HL-60/S4 (cell line): Measurements from ENCODE around the gene EEF1AKMT2.

ENCODE experiments used
- in situ Hi-C: fragments of 300-500 bp; cut with MboI; formaldehyde crosslinking; loops from 2 replicates; pipeline ENCODE4 v1.14.3; 2022; ENCODE audit warnings: low sequenced_read_pairs

Gene EEF1AKMT2

GRCh38 chr10:124756156-124756903 is 35.4 kb downstream of the EEF1AKMT2 start:
- in situ Hi-C loops = no loop called here

GRCh38 chr10:124755581-124755980 is 36.1 kb downstream of the EEF1AKMT2 start:
- in situ Hi-C loops = no loop called here

GRCh38 chr10:124754227-124754626 is 37.5 kb downstream of the EEF1AKMT2 start:
- in situ Hi-C loops = no loop called here

GRCh38 chr10:124748953-124749645 is 42.6 kb downstream of the EEF1AKMT2 start:
- in situ Hi-C loops = loop anchor here (10.0 kb wide), 1 partner anchor 214 kb away; no protein-coding TSS in a partner anchor

- in situ Hi-C loops = loop anchor here (10.0 kb wide), 1 partner anchor 213 kb away; no protein-coding TSS in a partner anchor
Measured at GRCh38 chr10:124748166-124748565, 43.5 kb downstream of the EEF1AKMT2 start.

GRCh38 chr10:124747745-124748144 is 43.9 kb downstream of the EEF1AKMT2 start:
- in situ Hi-C loops = loop anchor here (10.0 kb wide), 1 partner anchor 213 kb away; no protein-coding TSS in a partner anchor

GRCh38 chr10:124746992-124747391 is 44.7 kb downstream of the EEF1AKMT2 start:
- in situ Hi-C loops = loop anchor here (10.0 kb wide), 1 partner anchor 212 kb away; no protein-coding TSS in a partner anchor

- in situ Hi-C loops = loop anchor here (10.0 kb wide), 1 partner anchor 212 kb away; no protein-coding TSS in a partner anchor
Measured at GRCh38 chr10:124746447-124746846, 45.2 kb downstream of the EEF1AKMT2 start.

GRCh38 chr10:124745673-124746072 is 46.0 kb downstream of the EEF1AKMT2 start:
- in situ Hi-C loops = loop anchor here (10.0 kb wide), 1 partner anchor 211 kb away; no protein-coding TSS in a partner anchor

GRCh38 chr10:124745252-124745651 is 46.4 kb downstream of the EEF1AKMT2 start:
- in situ Hi-C loops = loop anchor here (10.0 kb wide), 1 partner anchor 210 kb away; no protein-coding TSS in a partner anchor

GRCh38 chr10:124744102-124745050 is 47.3 kb downstream of the EEF1AKMT2 start, which contains the start of gene FAM53B:
Gene FAM53B (minus strand): TSS chr10:124744378. CDS start chr10:124706713, 37,665 bp downstream.
- in situ Hi-C loops = loop anchor here (10.0 kb wide), 1 partner anchor 210 kb away; no protein-coding TSS in a partner anchor

GRCh38 chr10:124743191-124744101 is 48.2 kb downstream of the EEF1AKMT2 start:
- in situ Hi-C loops = loop anchor here (10.0 kb wide), 1 partner anchor 209 kb away; no protein-coding TSS in a partner anchor

- in situ Hi-C loops = loop anchor here (10.0 kb wide), 1 partner anchor 208 kb away; no protein-coding TSS in a partner anchor
Measured at GRCh38 chr10:124742413-124743190, 49.1 kb downstream of the EEF1AKMT2 start.

- in situ Hi-C loops = loop anchor here (10.0 kb wide), 1 partner anchor 207 kb away; no protein-coding TSS in a partner anchor
Measured at GRCh38 chr10:124741922-124742412, 49.7 kb downstream of the EEF1AKMT2 start.

GRCh38 chr10:124741281-124741921 is 50.3 kb downstream of the EEF1AKMT2 start:
- in situ Hi-C loops = loop anchor here (10.0 kb wide), 1 partner anchor 207 kb away; no protein-coding TSS in a partner anchor

- in situ Hi-C loops = loop anchor here (10.0 kb wide), 1 partner anchor 206 kb away; no protein-coding TSS in a partner anchor
Measured at GRCh38 chr10:124740369-124741280, 51.1 kb downstream of the EEF1AKMT2 start.
